Stimulated activated CD4-positive, alpha-beta T cell treated with anti-CD3 and anti-CD28 coated beads, Interleukin-15, amount 100 ng/mL, for 24 hours (primary cell): ENCODE data around the gene SPDYE16.
"Not testable (repeated sequence)": the region's sequence is repeated elsewhere in the genome, so short reads cannot be mapped to it uniquely, and the experiment has no call there.

Experiments used
- DNase-seq: peaks from one replicate; pipeline ENCODE4 v3.0.0-alpha.2; 2020

The SPDYE16 gene

GRCh38 chr7:76504351-76505167 lies 38.5 kb downstream of the SPDYE16 start:
- DNase-seq: not testable (repeated sequence)

GRCh38 chr7:76503244-76503643 lies 39.9 kb downstream of the SPDYE16 start:
- DNase-seq: not testable (repeated sequence)

GRCh38 chr7:76502836-76503235 lies 40.3 kb downstream of the SPDYE16 start:
- DNase-seq: not testable (repeated sequence)

GRCh38 chr7:76502224-76502623 lies 40.9 kb downstream of the SPDYE16 start:
- DNase-seq: not testable (repeated sequence)

GRCh38 chr7:76499924-76500241 lies 43.2 kb downstream of the SPDYE16 start:
- DNase-seq: not testable (repeated sequence)

GRCh38 chr7:76499201-76499923 lies 43.7 kb downstream of the SPDYE16 start:
- DNase-seq: not testable (repeated sequence)

- DNase-seq: not testable (repeated sequence)
These were observed 44.4 kb downstream of the SPDYE16 start for GRCh38 chr7:76498583-76499200.

GRCh38 chr7:76497918-76498582 lies 45.0 kb downstream of the SPDYE16 start:
- not testable (repeated sequence) for DNase-seq

- DNase-seq: not testable (repeated sequence)
These were observed 47.4 kb downstream of the SPDYE16 start for GRCh38 chr7:76495717-76496116.

GRCh38 chr7:76492139-76492538 lies 51.0 kb downstream of the SPDYE16 start:
- DNase-seq: not testable (repeated sequence)

- not testable (repeated sequence) for DNase-seq
These were observed 55.1 kb downstream of the SPDYE16 start for GRCh38 chr7:76487969-76488368.

- DNase-seq: peak; percentile 40
These were observed 56.5 kb downstream of the SPDYE16 start for GRCh38 chr7:76486618-76487017.

- not testable (repeated sequence) for DNase-seq
These were observed 57.1 kb downstream of the SPDYE16 start for GRCh38 chr7:76485822-76486610.

- DNase-seq: not testable (repeated sequence)
These were observed 58.6 kb downstream of the SPDYE16 start for GRCh38 chr7:76484456-76484855.

GRCh38 chr7:76483081-76483480 lies 60.0 kb downstream of the SPDYE16 start:
- DNase-seq: not testable (repeated sequence)

- not testable (repeated sequence) for DNase-seq
These were observed 60.4 kb downstream of the SPDYE16 start for GRCh38 chr7:76482660-76483059.
